CD14-positive monocyte (primary cell): ENCODE results near the gene ACP1. TPM values are rescaled to one million over a fixed set of nuclear protein-coding genes. Genes with fewer than 3 reads are reported as not detected.

Experiments used
- DNase-seq, 3 donors: peaks; one replicate each; pipeline ENCODE4 v3.0.0-alpha.2; 2011 to 2022
- H2AFZ ChIP-seq: 2 replicates; pipeline ENCODE4 v1.6.0; 2012; ENCODE audit warnings: mild to moderate bottlenecking, low read depth, low read length, inconsistent platforms; ENCODE audit not compliant: insufficient read depth, poor library complexity, severe bottlenecking
- H3K27ac ChIP-seq, 2 donors: 1 replicate in 1 of 2; 2 replicates in 1 of 2; pipeline ENCODE4 v1.5.1; 2012 to 2013; ENCODE audit warnings: low read length in 2 of 2, control low read depth in 1 of 2, inconsistent platforms in 1 of 2, low read depth in 1 of 2, mild to moderate bottlenecking in 1 of 2
- H3K27me3 ChIP-seq, 2 donors: one replicate each; pipeline versions ENCODE4 v1.6.0 to v1.6.1; 2011 to 2013; ENCODE audit warnings: low read length in 2 of 2; ENCODE audit not compliant: control insufficient read depth in 2 of 2, insufficient read depth in 2 of 2
- H3K36me3 ChIP-seq, 2 donors: replicated peaks in 1 of 2; 1 replicate in 1 of 2; 2 replicates in 1 of 2; pipeline versions ENCODE4 v1.5.1 to v1.6.1; 2012 to 2013; ENCODE audit warnings: low read length in 2 of 2, control low read depth in 1 of 2, inconsistent platforms in 1 of 2, mild to moderate bottlenecking in 1 of 2; ENCODE audit not compliant: insufficient read depth in 2 of 2, control insufficient read depth in 1 of 2
- H3K4me1 ChIP-seq, 2 donors: 1 replicate in 1 of 2; 2 replicates in 1 of 2; pipeline versions ENCODE4 v1.5.1 to v1.6.1; 2012 to 2013; ENCODE audit warnings: low read length in 2 of 2, control low read depth in 1 of 2, inconsistent platforms in 1 of 2, mild to moderate bottlenecking in 1 of 2, moderate library complexity in 1 of 2; ENCODE audit not compliant: insufficient read depth in 2 of 2, control insufficient read depth in 1 of 2
- H3K4me2 ChIP-seq: replicated peaks from 2 replicates; pipeline ENCODE3; 2012; ENCODE audit warnings: low read length, moderate library complexity, mild to moderate bottlenecking; ENCODE audit not compliant: poor library complexity, severe bottlenecking; ENCODE audit errors: extremely low read depth
- H3K4me3 ChIP-seq, 3 experiments: fragments of 200-600 bp in 1 of 3; sonication (generic) in 1 of 3; replicated peaks in 1 of 3; 1 replicate in 2 of 3; 2 replicates in 1 of 3; pipeline ENCODE4 v1.5.1; 2011 to 2013; ENCODE audit warnings: low read length in 3 of 3, mild to moderate bottlenecking in 3 of 3, control low read depth in 2 of 3, low read depth in 2 of 3, inconsistent platforms in 1 of 3, moderate library complexity in 1 of 3
- H3K79me2 ChIP-seq: 2 replicates; pipeline ENCODE4 v1.6.0; 2012; ENCODE audit warnings: mild to moderate bottlenecking, control low read depth, inconsistent platforms, low read length, moderate library complexity; ENCODE audit not compliant: insufficient read depth
- H3K9ac ChIP-seq: 2 replicates; pipeline ENCODE4 v1.6.0; 2017; ENCODE audit warnings: low read length, mild to moderate bottlenecking; ENCODE audit not compliant: insufficient read depth, poor library complexity, severe bottlenecking
- H3K9me3 ChIP-seq, 2 donors: replicated peaks in 1 of 2; 1 replicate in 1 of 2; 2 replicates in 1 of 2; pipeline versions ENCODE4 v1.5.1 to v1.6.1; 2012 to 2013; ENCODE audit warnings: low read length in 2 of 2, control low read depth in 1 of 2; ENCODE audit not compliant: control insufficient read depth in 1 of 2, insufficient read depth in 1 of 2
- H4K20me1 ChIP-seq: 2 replicates; pipeline ENCODE4 v1.6.0; 2012; ENCODE audit warnings: mild to moderate bottlenecking, low read length, control low read depth, moderate library complexity; ENCODE audit not compliant: insufficient read depth
- H3K27ac Mint-ChIP-seq, 7 donors: one replicate each; pipeline ENCODE4 v1.8.0; 2020; ENCODE audit warnings: mild to moderate bottlenecking in 7 of 7, mixed read lengths in 7 of 7, moderate library complexity in 6 of 7, inconsistent platforms in 2 of 7
- H3K27me3 Mint-ChIP-seq, 3 donors: one replicate each; pipeline ENCODE4 v1.8.0; 2021 to 2022; ENCODE audit warnings: low read depth in 3 of 3, mild to moderate bottlenecking in 3 of 3, mixed read lengths in 3 of 3, moderate library complexity in 3 of 3, inconsistent platforms in 1 of 3
- H3K36me3 Mint-ChIP-seq, 2 donors: one replicate each; pipeline ENCODE4 v1.8.0; 2020; ENCODE audit warnings: mixed read lengths in 2 of 2, inconsistent platforms in 1 of 2, mild to moderate bottlenecking in 1 of 2
- H3K4me1 Mint-ChIP-seq: one replicate; pipeline ENCODE4 v1.8.0; 2020; ENCODE audit warnings: mild to moderate bottlenecking, mixed read lengths
- H3K4me3 Mint-ChIP-seq, 2 donors: one replicate each; pipeline ENCODE4 v1.8.0; 2020; ENCODE audit warnings: mild to moderate bottlenecking in 2 of 2, mixed read lengths in 2 of 2, moderate library complexity in 1 of 2
- H3K9me3 Mint-ChIP-seq, 7 donors: one replicate each; pipeline ENCODE4 v1.8.0; 2020 to 2022; ENCODE audit warnings: mixed read lengths in 7 of 7, mild to moderate bottlenecking in 6 of 7, moderate library complexity in 6 of 7, inconsistent platforms in 2 of 7
- WGBS: methylation state at CpG from one replicate; pipeline ENCODE4 v1.1.5; 2013; ENCODE audit warnings: missing lambda C conversion rate; ENCODE audit not compliant: insufficient coverage; 5-methylcytosine and 5-hydroxymethylcytosine counted together
- intact Hi-C, 2 donors: fragments of 100-400 bp; cut with micrococcal nuclease; formaldehyde crosslinking; loops; one replicate each; pipeline versions ENCODE4 v1.15.0 to v1.15.1; 2023
- polyA plus RNA-seq, 3 donors: library from polyadenylated mRNA; depleted of rRNA in 1 of 3; unstranded in 2 of 3; stranded (reverse) in 1 of 3; fragments of 300-500 nt in 2 of 3; fragments of >200 nt in 1 of 3; fragmentation: Illumina TruSeq in 2 of 3; gene quantifications; 1 replicate in 2 of 3; 2 replicates in 1 of 3; pipeline ENCODE4 v1.2.3, GENCODE V29; 2012 to 2021
- TF ChIP-seq, protein P1 (sequence below): fragments of 200-600 bp; IDR thresholded peaks from one replicate; pipeline ENCODE4 v1.8.0; 2022; ENCODE audit warnings: antibody characterized with exemption, mild to moderate bottlenecking

ACP1 gene
- polyA plus RNA-seq, 3 donors = 51.8 to 77.0 (median 73.2) TPM

DNA sequence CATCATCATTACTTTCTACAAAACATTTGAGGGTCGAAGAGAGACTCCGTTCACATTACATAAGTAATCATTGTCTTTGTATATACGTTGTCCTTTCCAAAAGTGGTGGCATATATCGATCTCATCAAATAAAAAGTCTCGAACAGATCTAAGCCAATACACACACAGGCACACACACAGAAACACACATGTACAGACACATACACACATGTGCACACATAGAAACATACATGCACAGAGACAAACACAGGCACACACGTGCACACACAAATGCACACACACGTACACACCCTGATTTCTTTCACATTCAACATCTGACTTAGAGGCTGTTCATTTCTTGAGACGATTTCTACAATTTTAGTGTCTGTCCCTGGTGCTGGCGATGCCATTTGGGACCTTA lies 40.6 kb downstream of the ACP1 start:
- no peak for DNase-seq
- intact Hi-C loops = no loop called here
- Histone ChIP-seq H3K9ac (no peak overlapping the region), H3K27me3 (no peaks in the 10 kb centered on the region), H3K4me2 (no peak overlapping the region), H4K20me1 (no peaks in the 10 kb centered on the region), H3K27ac (no peak overlapping the region), H3K36me3 (no peaks in the 10 kb centered on the region), H2AFZ (no peak overlapping the region), H3K4me3 (no peak overlapping the region), H3K79me2 (no peaks in the 10 kb centered on the region), H3K9me3 (peaks cover 0 to 3% of the 10 kb centered on the region in 2 donors), H3K4me1 (no peaks in the 10 kb centered on the region)
- H3K27ac Mint-ChIP-seq = no peak overlapping the region
- H3K36me3 Mint-ChIP-seq = no peaks in the 10 kb centered on the region
- peaks cover 0 to 7% (median 1%) of the 10 kb centered on the region in 3 donors for H3K27me3 Mint-ChIP-seq
- 93% methylated on average over 9 of the region's 9 CpGs for WGBS
- TF ChIP-seq, protein P1, sequence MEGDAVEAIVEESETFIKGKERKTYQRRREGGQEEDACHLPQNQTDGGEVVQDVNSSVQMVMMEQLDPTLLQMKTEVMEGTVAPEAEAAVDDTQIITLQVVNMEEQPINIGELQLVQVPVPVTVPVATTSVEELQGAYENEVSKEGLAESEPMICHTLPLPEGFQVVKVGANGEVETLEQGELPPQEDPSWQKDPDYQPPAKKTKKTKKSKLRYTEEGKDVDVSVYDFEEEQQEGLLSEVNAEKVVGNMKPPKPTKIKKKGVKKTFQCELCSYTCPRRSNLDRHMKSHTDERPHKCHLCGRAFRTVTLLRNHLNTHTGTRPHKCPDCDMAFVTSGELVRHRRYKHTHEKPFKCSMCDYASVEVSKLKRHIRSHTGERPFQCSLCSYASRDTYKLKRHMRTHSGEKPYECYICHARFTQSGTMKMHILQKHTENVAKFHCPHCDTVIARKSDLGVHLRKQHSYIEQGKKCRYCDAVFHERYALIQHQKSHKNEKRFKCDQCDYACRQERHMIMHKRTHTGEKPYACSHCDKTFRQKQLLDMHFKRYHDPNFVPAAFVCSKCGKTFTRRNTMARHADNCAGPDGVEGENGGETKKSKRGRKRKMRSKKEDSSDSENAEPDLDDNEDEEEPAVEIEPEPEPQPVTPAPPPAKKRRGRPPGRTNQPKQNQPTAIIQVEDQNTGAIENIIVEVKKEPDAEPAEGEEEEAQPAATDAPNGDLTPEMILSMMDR = no peak
- H3K9me3 Mint-ChIP-seq = peaks cover 0 to 8% (median 4%) of the 10 kb centered on the region in 7 donors
- H3K4me3 Mint-ChIP-seq = no peak overlapping the region
- no peaks in the 10 kb centered on the region for H3K4me1 Mint-ChIP-seq

DNA sequence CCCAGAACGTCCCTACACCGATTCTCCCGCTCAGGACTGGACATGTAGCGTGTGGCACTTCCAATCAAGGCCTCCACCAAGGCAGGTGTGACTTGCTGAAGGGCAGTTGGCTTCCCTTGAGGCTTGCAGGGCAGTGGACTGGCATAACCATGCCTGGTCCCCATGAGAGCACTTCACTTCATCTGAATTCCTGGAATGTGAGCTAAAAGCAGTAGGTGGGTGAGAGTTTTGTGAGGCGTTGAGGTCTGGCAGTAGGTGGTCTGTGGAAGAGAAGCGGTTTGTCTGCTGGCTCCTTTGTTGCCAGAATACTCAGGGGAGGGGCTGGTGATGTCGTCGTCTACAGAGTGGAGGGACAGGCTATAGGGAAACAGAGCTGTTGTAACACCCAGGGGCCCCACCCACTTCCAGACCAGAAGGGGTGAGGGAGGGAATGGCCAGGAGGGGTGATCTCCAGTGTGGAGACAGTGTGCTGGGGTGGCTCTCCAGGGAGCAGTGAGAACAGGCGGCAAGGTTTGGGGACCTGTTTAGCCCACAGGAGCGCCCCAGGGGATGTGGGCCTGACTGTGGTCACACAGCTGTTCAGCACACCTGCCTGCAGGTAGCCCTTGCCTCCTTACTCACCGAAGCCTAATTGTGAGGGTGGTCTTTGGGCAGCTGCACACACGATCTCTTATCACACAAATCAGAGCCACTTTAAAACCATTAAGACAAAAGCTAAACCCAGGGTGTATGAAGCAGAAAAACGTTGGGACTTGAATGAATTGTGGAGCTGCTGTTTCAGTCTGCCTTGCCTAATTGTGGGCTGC lies 44.6 kb downstream of the ACP1 start:
- Histone ChIP-seq H3K4me2 (no peak overlapping the region), H3K9me3 (no peaks in the 10 kb centered on the region), H3K4me1 (no peaks in the 10 kb centered on the region), H3K9ac (no peak overlapping the region), H3K4me3 (no peak overlapping the region), H3K36me3 (no peaks in the 10 kb centered on the region), H3K79me2 (no peaks in the 10 kb centered on the region), H2AFZ (no peak overlapping the region), H4K20me1 (no peaks in the 10 kb centered on the region), H3K27me3 (no peaks in the 10 kb centered on the region), H3K27ac (no peak overlapping the region)
- TF ChIP-seq, protein P1 = no peak
- 80% methylated on average over 9 of the region's 13 CpGs for WGBS
- intact Hi-C loops = no loop called here
- Mint-ChIP-seq H3K4me3 (no peak overlapping the region), H3K36me3 (no peaks in the 10 kb centered on the region), H3K4me1 (no peaks in the 10 kb centered on the region), H3K9me3 (peaks cover 0 to 3% (median 0%) of the 10 kb centered on the region in 7 donors), H3K27ac (no peak overlapping the region), H3K27me3 (peaks cover 0 to 5% (median 0%) of the 10 kb centered on the region in 3 donors)
- DNase-seq = no peak
